HPDE6-E6E7 (cell line): ENCODE measurements around the gene SKIC2.
"Not testable (repeated sequence)": the region's sequence is repeated elsewhere in the genome, so short reads cannot be mapped to it uniquely, and the experiment has no call there.

Experiments
- DNase-seq: peaks from one replicate; pipeline ENCODE4 v3.0.0; 2011; ENCODE audit warnings: missing footprints; ENCODE audit errors: extremely low spot score

SKIC2 gene

DNA sequence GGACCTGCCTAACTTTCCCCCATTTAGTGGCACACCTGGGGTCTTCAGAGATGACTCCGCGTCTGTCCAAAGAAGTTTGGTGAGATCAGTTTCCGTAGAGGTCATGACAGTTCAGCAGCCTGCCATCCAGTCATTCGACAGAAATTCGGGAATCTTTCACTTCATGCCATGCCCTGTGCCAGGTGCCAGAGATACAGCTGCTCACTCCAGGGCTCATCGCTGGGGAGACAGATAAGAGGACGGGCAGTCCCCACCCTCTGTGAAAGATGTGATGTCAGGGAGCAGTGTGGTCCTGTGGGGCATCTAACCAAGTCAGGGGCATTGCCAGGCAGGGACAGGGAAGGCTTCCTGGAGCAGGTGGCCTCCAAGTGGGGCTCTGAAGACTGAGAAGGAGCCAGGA lies 44.3 kb downstream of the SKIC2 start:
- DNase-seq = not testable (repeated sequence)

DNA sequence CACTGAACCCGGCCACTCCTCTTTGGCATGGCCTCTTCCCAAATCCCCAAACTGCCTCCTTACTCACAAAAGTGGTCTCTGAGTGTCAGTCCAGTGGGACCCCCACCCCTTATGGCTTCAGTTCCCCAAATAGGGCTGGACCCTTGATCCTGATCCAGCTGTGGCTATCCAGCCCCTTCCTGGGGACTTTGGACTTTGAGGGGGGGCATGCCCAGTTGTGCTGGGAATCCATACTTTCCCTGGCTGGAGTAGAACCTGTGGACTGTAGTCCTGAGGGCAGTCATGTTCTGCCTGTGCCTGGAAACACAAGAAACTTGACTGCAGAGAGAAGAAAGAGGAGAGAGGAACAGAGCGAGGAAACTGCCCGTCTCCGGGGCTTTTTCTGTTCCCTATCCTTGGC lies 45.4 kb downstream of the SKIC2 start:
- DNase-seq = not testable (repeated sequence)

DNA sequence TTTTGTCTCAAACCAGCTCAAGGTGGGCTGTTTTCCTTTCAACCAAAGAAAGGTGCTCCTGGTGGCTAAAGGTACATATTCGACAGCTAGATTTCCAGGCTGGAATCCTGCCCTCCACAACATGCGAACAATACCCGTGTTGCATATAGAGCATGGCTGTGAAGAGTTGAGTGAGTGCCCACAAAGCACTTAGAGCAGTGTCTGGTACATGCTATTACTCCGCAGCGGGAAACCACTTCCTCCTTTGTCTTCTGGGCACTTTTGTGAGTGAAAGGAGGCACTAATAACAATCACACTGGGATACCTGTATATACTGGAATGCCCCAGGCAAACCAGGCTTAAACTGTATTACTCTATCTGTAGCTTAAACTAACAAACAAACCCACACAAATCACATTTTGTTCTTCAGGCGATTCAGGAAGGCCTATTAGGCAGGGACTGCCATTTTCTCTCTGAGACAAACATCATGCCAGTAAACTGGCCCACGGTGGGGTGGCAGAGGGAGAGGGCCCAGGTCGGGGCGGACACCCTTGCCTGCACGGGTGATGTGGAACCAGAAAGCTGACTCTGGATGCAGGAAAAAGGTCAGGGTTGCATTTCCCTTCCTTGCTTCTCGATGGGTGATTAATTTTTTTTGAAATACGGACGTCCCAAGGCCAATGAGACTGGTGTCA lies 46.0 kb downstream of the SKIC2 start:
- not testable (repeated sequence) for DNase-seq

DNA sequence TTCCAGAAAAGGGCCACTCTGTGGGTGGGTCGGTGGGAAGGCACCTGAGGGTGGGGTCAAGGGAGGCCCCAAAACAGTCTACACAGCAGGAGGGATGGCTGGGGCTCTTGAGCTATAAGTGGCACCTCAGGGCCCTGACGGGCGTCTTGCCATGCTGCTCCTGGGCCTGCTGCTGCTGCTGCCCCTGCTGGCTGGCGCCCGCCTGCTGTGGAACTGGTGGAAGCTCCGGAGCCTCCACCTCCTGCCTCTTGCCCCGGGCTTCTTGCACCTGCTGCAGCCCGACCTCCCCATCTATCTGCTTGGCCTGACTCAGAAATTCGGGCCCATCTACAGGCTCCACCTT lies 46.5 kb downstream of the SKIC2 start:
- DNase-seq = not testable (repeated sequence)

DNA sequence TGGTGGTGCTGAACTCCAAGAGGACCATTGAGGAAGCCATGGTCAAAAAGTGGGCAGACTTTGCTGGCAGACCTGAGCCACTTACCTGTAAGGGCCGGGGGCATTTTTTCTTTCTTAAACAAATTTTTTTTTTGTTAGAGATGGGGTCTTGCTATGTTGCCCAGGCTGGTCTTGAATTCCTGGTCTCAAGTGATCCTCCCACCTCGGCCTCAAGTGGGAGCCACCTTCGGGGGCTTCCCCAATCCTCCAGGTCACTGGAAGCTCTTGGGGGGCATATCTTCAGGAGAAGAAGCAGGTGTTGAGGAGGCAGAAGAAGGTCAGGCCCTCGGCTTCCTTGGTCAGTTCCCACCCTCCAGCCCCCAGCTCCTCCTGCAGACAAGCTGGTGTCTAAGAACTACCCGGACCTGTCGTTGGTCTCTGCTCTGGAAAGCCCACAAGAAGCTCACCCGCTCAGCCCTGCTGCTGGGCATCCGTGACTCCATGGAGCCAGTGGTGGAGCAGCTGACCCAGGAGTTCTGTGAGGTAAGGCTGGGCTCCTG lies 47.1 kb downstream of the SKIC2 start:
- not testable (repeated sequence) for DNase-seq

DNA sequence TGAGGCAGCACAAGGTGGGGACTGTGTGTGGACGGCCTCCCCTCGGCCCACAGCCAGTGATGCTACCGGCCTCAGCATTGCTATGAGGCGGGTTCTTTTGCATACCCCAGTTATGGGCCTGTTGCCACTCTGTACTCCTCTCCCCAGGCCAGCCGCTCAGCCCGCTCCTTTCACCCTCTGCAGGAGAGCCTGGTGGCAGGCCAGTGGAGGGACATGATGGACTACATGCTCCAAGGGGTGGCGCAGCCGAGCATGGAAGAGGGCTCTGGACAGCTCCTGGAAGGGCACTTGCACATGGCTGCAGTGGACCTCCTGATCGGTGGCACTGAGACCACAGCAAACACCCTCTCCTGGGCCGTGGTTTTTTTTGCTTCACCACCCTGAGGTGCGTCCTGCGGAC lies 48.1 kb downstream of the SKIC2 start:
- DNase-seq = not testable (repeated sequence)

DNA sequence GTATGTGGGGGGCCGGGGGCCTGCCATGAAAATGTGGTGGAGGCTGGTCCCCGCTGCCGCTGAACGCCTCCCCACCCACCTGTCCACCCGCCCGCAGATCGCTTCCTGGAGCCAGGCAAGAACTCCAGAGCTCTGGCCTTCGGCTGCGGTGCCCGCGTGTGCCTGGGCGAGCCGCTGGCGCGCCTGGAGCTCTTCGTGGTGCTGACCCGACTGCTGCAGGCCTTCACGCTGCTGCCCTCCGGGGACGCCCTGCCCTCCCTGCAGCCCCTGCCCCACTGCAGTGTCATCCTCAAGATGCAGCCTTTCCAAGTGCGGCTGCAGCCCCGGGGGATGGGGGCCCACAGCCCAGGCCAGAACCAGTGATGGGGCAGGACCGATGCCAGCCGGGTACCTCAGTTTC lies 49.1 kb downstream of the SKIC2 start:
- not testable (repeated sequence) for DNase-seq

DNA sequence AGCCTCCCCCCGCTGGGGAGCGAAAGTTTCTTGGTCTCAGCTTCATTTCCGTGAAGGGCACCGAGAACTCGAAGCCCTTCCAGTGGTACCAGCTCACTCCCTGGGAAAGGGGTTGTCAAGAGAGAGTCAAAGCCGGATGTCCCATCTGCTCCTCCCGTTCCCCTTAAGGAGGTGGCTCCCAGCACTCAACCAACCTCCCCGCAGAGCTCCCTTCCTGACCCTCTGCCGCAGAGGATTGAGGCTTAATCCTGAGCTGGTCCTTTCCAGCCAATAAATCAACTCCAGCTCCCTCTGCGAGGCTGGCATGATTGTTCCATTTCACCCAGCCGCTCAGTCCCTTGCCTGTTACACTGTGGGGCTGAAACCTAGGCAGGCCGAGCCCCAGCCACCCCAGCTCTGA lies 49.6 kb downstream of the SKIC2 start:
- DNase-seq = not testable (repeated sequence)

DNA sequence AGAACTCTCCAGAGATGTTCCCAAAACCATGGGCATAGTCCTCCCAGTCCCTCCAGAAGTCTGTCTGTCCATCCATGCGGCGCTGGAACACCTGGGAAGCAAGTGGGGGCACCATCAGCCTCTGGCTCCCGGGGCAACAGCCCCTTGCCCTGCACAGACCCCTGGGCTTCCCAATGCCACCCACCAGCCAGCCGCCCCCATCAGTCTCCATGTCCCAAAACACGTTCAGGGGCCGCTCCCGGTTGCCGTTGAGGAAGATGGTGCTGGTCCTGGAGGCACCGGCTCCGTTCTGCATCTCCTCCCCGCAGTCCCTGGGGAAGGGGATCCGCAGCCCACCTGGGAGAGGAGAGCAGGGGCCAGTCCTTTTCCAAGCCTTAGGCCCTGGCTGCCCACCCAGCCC lies 50.6 kb downstream of the SKIC2 start:
- DNase-seq = not testable (repeated sequence)

DNA sequence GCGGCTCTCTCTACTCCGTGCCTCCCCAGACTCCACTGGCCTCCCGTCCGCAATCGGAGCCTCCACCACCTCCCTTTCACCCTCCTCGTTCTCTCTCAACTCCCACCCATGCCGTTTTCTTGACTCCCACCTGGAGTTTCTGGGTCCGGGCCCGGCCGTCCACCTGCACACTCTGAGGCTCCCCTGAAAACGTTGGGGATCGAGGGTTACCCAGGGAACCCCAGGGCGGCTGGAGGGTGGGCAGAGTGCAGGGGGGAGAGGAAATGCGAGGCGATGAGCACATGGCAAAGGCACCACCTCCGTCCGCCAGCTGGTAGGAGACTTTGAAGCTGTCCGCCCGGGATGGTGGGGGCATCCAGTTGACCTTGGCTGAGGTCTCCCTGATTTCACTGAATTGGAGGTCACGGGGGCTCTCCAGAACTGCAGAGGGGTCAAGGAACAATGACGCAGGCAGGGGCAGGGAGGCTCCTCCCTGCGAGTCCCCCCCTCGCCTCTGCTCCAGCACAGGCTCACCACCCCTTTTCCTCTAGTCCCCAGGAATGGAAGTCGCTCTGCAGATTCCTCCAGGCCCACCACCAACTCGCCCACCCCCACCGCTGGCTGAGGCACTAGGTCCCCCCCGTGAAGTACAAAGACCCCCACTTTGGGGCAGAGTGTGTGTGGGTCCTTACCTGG lies 52.0 kb downstream of the SKIC2 start:
- DNase-seq = not testable (repeated sequence)

DNA sequence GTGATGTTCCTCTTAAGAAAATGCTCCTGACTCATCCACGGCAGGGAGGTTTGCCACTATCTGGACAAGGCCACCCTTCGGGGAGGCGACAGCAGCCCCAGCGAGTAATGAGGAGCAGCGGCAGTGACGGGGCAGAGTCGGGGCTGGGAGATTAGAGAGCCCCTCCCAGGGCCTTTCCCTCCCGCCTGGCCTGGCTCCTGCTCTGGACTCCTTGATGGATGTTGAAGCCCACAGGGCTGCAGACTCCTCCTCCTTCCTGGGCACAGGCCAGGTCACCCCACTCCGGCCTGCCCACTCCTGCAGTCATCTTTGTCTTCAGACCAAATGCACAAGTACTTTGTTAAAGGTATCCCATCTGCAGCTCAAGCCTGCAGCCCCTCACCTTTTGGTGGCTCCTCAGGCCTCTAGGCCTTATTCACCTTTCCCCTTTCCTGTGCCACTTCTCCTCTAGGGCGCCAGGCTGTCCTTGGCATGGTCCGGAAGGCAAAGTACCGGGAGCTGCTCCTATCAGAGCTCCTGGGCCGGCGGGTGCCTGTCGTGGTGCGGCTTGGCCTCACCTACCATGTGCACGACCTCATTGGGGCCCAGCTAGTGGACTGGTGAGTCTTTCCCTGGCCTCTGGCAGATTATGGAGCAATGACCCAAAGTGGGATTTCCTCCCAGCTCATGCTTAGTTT lies 54.1 kb downstream of the SKIC2 start:
- not testable (repeated sequence) for DNase-seq

DNA sequence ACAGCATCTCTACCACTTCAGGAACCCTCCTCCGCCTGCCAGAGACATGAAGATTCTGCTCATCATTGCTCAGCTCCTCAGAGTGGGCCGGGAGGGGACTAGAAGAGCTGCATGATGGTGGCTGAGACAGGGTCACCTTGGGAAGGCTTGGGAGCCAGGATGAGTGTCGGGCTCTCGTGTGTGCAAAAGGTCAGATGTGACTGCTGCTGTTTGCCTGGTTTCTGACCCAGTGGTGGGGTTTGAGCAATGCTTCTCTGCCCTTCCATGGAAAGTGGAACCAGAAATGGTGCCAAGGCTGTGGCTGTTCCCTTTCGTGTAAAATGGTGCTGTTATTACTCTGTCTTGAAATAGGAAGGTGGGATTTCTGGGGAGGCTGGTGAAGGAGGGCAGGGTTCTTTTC lies 54.8 kb downstream of the SKIC2 start:
- DNase-seq = not testable (repeated sequence)

DNA sequence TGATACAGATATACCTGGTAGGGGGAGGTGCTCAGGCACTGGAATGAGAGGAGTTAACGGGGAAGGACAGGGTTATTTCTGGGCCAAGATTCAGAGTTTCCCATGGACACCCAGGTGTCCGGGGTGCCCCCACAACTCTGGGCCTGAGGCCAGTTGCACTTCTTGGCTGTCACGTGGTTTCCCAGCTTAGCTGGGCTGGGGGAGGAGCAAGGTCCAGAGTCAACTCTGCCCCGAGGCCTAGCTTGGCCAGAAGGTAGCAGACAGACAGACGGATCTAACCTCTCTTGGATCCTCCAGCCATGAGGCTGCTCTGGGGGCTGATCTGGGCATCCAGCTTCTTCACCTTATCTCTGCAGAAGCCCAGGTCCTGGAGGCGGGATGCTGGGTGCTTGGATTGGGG lies 55.6 kb downstream of the SKIC2 start, which contains the start of gene C4B:
C4B (plus strand) TSS at position 249 of the 400 bp plus-strand sequence; CDS start at position 300, 51 bp downstream.
- not testable (repeated sequence) for DNase-seq
